Skeletal muscle satellite cell (primary cell): ENCODE measurements around the gene RASL10B.

ENCODE experiments used
- H3K27me3 ChIP-seq: 2 replicates; pipeline ENCODE4 v1.7.0; 2013; ENCODE audit warnings: low read length; ENCODE audit not compliant: control insufficient read depth, insufficient read depth
- H3K36me3 ChIP-seq: 2 replicates; pipeline ENCODE4 v1.7.0; 2013; ENCODE audit warnings: mild to moderate bottlenecking, control low read depth, low read length; ENCODE audit not compliant: insufficient read depth
- H3K4me1 ChIP-seq: 2 replicates; pipeline ENCODE4 v1.7.0; 2013; ENCODE audit warnings: low read length; ENCODE audit not compliant: control insufficient read depth, insufficient read depth
- H3K4me2 ChIP-seq: 2 replicates; pipeline ENCODE4 v1.7.0; 2013; ENCODE audit warnings: mild to moderate bottlenecking, low read length
- H3K4me3 ChIP-seq: 2 replicates; pipeline ENCODE4 v1.7.0; 2013; ENCODE audit warnings: low read length
- H3K9ac ChIP-seq: 2 replicates; pipeline ENCODE4 v1.7.0; 2013; ENCODE audit warnings: mild to moderate bottlenecking, low read depth, low read length, moderate library complexity
- H3K9me3 ChIP-seq: replicated peaks from 2 replicates; pipeline ENCODE4 v1.7.0; 2013; ENCODE audit warnings: mild to moderate bottlenecking, control low read depth, low read length

Gene RASL10B

DNA sequence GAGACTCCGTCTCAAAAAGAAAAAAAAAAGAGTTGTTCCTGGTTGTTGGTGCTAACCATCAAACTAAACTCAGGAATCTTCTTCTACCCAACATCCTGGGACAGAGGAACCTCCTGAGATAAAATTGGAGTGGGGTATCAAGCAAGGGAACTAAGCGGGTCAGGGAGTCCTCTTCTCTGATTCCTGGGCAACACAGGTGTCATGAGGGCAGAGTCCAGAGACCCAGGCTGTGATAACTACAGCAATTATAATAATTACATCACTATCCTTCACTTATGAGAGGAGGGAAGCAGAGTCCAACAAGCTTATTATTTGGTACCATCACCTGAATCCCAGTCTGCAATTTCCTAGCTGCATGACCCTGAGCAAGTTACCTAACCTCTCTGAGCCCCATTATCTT, 37.4 kb downstream of the RASL10B start:
- Histone ChIP-seq H3K4me3 (no peak overlapping the region), H3K9ac (no peak overlapping the region), H3K4me2 (no peak overlapping the region), H3K27me3 (peaks cover 54% of the 10 kb centered on the region), H3K36me3 (no peaks in the 10 kb centered on the region), H3K9me3 (no peaks in the 10 kb centered on the region), H3K4me1 (peaks cover 8% of the 10 kb centered on the region)

DNA sequence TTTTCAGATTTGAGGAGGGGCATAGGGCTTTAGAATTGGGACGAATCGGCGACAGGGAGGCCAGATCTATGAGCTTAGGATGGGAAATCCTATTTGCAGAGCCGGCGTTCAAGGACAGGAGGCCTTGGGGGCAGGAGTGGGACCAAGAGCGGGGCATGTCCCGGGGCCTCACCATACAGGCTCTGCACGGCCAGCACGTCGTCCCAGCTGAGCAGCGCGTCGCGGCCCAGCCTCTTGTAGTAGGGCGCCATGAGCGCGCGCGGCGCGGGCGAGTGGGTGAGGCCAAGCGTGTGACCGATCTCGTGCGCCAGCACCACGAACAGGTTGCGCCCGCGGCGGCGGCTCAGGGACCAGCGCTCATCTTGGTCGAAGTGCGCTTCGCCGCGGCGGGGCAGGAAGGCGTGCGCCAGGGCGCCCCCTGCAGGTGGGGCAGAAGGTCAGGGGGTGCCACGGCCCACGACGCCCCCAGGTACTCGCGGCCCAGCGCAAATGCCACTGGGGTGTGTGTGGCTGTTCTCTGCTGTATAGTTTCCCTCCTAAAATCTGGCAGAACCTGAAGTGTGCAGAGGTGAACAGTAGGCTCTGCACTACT, 38.6 kb downstream of the RASL10B start:
- no peaks in the 10 kb centered on the region for H3K9me3 ChIP-seq
- H3K4me3 ChIP-seq, result no peak overlapping the region
- H3K27me3 ChIP-seq, result peaks cover 54% of the 10 kb centered on the region
- H3K36me3 ChIP-seq, result no peaks in the 10 kb centered on the region
- no peak overlapping the region for H3K4me2 ChIP-seq
- H3K9ac ChIP-seq, result no peak overlapping the region
- H3K4me1 ChIP-seq, result peaks cover 9% of the 10 kb centered on the region

DNA sequence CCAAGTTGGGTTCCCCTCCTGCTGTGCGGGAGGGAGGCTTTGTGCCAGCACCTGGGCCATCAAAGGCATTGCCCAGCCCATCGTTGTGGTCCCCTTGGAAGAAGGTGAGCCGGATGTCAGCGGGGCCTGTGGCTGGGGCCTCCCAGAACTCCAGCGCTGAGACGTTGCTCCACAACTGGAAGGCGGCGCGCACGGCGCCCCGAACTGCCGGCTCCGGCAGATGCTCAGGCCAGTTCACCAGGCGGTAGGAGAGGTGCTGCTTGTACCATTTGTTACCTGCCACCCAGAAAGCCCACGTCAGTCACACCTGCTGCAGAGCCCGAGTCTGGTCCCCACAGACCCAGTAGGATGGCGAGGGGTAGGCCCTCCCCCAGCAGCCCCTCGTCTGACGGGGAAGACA, 41.7 kb downstream of the RASL10B start:
- no peak overlapping the region for H3K9ac ChIP-seq
- H3K4me3 ChIP-seq, result no peak overlapping the region
- peaks cover 42% of the 10 kb centered on the region for H3K27me3 ChIP-seq
- H3K4me1 ChIP-seq, result peaks cover 20% of the 10 kb centered on the region
- H3K9me3 ChIP-seq, result no peaks in the 10 kb centered on the region
- no peaks in the 10 kb centered on the region for H3K36me3 ChIP-seq
- no peak overlapping the region for H3K4me2 ChIP-seq

DNA sequence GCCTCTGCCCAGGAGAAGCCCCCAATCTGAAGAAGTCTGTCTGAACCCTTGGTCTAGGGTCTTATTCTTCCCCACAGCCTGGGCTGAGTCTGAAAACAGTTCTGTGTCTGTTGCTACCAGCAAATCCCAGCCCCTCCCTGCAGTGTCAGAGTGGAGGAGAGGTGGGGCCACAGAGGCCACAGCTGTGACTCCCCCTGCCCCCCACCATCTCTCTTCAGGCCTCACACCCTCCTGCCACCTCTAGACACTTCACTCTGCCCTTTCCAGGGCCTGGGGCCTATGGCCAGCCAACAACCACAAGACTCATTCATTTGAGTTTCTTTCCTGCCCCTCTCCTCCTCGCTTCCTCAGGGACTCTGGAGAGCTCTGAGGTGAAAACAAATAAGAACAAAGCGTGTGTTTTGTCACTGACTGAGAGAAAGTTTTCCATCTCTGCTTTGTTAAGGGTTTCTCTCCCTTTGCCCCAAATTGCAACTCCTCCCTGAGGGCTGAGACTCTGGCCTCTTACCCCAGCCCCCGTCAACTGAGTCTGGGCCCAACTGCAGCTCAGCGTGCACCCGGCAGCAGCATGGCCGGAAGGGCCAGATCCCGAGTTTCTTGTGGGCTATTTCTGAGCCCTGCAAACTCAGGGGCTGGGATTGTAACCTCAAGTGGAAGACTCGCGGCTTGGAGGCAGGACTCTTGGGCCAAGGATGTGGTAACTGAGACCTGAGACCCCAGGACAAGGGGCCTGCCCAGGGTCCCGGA, 42.4 kb downstream of the RASL10B start:
- Histone ChIP-seq H3K27me3 (peaks cover 38% of the 10 kb centered on the region), H3K4me1 (peaks cover 26% of the 10 kb centered on the region), H3K36me3 (no peaks in the 10 kb centered on the region), H3K4me3 (no peak overlapping the region), H3K9ac (no peak overlapping the region), H3K4me2 (no peak overlapping the region), H3K9me3 (no peaks in the 10 kb centered on the region)

DNA sequence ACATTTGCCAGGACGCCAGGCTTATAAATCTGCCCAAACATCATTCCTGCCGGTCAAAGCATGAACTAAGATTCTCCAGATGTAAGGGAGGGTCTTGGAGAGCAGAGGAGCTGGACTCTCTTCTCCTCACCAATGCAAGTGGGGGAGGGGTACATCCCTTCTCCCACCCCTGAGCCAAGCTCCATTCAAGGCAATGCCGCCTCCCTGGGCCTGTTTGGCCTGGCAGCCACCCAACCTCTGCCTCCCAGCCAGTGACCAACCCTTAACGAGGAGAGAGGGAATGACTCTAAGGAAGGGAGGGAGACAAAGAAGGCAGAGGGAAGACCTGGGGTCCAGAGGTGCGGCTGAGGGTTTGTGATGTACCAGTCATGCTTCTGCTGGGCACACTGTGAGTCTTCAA, 43.1 kb downstream of the RASL10B start:
- Histone ChIP-seq H3K4me1 (peaks cover 28% of the 10 kb centered on the region), H3K4me3 (no peak overlapping the region), H3K9me3 (no peaks in the 10 kb centered on the region), H3K9ac (no peak overlapping the region), H3K36me3 (no peaks in the 10 kb centered on the region), H3K4me2 (no peak overlapping the region), H3K27me3 (peaks cover 39% of the 10 kb centered on the region)

DNA sequence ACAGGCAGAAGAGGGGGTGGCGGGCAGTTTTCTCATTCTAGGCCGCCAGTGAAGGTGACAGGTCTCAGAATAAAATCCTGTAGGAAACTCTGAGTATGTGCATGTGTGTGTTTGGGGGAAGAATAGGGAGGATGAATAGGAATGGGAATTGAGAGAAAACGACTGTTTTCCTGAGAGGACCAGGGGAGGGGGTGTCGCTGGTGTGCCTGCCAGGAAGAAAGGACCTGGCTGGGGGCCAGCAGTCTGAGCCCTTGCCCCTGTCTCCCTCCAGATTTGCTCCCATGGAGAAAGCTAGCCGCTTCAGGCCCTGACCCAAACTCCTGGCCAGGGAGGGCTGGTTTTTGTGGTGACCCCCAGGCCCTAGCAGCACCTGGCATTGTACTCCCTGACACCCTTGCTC, 43.6 kb downstream of the RASL10B start:
- H3K4me3 ChIP-seq, result no peak overlapping the region
- no peaks in the 10 kb centered on the region for H3K9me3 ChIP-seq
- H3K4me2 ChIP-seq, result no peak overlapping the region
- no peak overlapping the region for H3K9ac ChIP-seq
- H3K36me3 ChIP-seq, result no peaks in the 10 kb centered on the region
- peaks cover 28% of the 10 kb centered on the region for H3K4me1 ChIP-seq
- H3K27me3 ChIP-seq, result peaks cover 42% of the 10 kb centered on the region

DNA sequence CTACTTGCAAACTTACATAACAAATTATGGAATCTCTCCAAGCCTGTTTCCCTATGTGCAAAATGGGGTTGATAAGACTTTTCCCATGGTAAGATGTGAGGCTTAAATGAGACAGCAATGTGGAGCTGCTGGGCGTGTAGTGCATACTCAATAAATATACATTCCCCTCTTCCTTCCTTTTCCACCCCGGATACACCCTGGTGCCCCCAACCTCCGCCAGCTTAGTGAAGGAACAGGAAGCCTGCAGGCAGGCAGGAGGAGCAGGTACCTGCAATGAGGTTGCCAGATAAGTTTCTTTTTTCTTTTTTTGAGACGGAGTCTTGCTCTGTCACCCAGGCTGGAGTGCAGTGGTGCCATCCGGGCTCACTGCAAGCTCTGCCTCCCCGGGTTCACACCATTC, 44.1 kb downstream of the RASL10B start:
- no peak overlapping the region for H3K4me3 ChIP-seq
- H3K9ac ChIP-seq, result no peak overlapping the region
- no peaks in the 10 kb centered on the region for H3K36me3 ChIP-seq
- peaks cover 28% of the 10 kb centered on the region for H3K4me1 ChIP-seq
- peaks cover 42% of the 10 kb centered on the region for H3K27me3 ChIP-seq
- H3K9me3 ChIP-seq, result no peaks in the 10 kb centered on the region
- H3K4me2 ChIP-seq, result no peak overlapping the region

DNA sequence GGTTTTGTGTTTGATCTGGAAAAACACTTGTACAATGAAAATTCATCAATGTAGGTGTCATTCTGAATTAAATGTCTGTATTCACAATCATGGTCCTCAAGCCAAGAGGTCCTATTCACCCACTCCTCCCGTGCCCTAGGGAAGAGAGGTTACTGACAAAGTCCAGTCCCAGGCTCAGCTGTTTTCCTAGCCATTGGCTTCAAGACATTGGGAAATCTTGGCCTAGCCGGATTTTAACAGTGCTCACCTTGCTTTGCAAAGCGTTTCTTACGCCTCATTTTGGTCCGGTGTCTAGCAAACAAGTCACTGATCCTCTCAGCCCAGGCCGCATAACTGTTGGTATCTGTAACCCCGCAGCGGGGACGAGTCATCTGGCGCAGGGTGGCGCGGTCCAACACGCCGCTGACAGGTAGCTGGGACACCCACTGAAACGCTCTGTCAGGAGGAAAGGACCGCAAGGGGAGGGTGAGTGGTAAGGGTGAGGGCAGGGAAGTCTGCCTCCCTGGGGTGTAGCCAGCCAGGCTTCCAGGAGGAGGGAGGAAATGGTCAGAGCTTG, 47.3 kb downstream of the RASL10B start:
- peak overlapping the region; percentile 23 for H3K4me2 ChIP-seq
- no peaks in the 10 kb centered on the region for H3K36me3 ChIP-seq
- H3K9ac ChIP-seq, result no peak overlapping the region
- H3K9me3 ChIP-seq, result no peaks in the 10 kb centered on the region
- H3K4me1 ChIP-seq, result peaks cover 33% of the 10 kb centered on the region
- peaks cover 46% of the 10 kb centered on the region for H3K27me3 ChIP-seq
- H3K4me3 ChIP-seq, result no peak overlapping the region

DNA sequence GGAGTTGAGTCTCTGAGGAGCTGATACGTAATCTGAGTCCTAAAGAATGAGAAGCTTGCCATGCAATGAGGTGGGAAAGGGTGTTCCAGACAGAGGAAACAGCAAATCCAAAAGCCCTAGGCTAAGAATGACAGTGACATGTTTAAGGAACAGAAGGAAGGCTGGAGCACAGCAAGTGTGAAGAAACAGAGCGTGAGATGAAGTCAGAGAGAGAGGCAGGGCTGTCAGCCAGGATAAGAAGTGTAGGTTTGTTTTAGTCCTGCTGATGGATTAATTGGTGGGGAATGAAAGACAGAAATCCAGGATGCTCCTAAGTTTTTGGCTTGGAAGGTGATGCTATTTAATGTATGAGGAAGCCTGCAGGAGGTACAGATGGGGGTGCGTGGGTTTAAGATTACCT, 49.5 kb downstream of the RASL10B start:
- Histone ChIP-seq H3K4me2 (no peak overlapping the region), H3K4me1 (peaks cover 26% of the 10 kb centered on the region), H3K4me3 (no peak overlapping the region), H3K9me3 (no peaks in the 10 kb centered on the region), H3K9ac (no peak overlapping the region), H3K36me3 (no peaks in the 10 kb centered on the region), H3K27me3 (peaks cover 36% of the 10 kb centered on the region)

DNA sequence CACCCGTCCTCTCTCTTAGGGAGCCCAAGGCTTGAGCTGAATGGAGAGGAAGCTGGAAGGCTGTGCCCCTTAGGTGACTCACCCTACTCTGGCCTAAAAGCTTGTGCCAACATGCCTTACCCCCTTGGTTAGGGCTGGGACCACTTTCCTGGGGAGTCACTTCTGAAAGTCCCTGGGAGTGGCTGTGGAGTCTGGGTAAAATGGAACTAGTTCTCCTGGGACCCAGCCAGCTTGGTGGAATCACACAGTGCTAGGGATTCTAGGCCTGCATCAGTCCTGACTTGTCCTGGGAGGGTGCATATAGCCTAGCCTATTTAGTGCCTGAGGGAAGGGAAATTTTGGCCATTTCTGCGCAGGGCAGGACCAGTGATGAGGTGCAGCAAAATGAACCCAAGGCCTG, 53.5 kb downstream of the RASL10B start:
- Histone ChIP-seq H3K4me2 (no peak overlapping the region), H3K9ac (no peak overlapping the region), H3K27me3 (peaks cover 24% of the 10 kb centered on the region), H3K36me3 (no peaks in the 10 kb centered on the region), H3K9me3 (no peaks in the 10 kb centered on the region), H3K4me3 (no peak overlapping the region), H3K4me1 (peaks cover 39% of the 10 kb centered on the region)

DNA sequence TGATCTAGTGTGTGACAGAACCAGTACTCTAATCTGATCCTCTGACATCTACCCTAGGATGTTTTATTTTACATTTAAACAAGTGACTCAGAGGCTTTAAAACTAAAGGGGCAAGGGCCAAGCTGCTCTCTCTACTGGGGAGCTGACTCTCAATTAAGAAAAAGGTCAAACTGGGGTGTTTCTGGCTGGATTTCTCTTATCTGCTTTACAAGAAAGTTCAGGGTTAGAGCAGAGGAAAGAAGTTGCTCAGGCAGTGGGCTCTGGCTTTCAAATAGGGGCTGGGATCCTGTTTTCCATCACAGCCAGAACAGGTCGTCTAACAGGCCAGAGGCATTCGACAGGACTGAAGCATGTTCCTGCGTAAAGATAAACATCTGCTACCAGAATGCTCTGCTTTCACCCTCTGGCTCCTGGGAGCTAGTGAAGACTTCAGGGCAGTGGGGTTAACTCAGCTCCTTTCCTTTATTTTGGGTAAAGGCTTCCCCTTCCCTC, 55.5 kb downstream of the RASL10B start:
- Histone ChIP-seq H3K27me3 (peaks cover 14% of the 10 kb centered on the region), H3K9me3 (no peaks in the 10 kb centered on the region), H3K36me3 (no peaks in the 10 kb centered on the region), H3K4me1 (peaks cover 39% of the 10 kb centered on the region), H3K4me2 (peak overlapping the region; percentile 35), H3K9ac (no peak overlapping the region), H3K4me3 (no peak overlapping the region)
